Activated CD4-positive, alpha-beta T cell treated with anti-CD3 and anti-CD28 coated beads, Interleukin-2, amount 10 ng/mL, durations not matched to agents 24 days and 14 days (primary cell): ENCODE measurements around the gene SESTD1. TPM values are rescaled to one million over a fixed set of nuclear protein-coding genes. Genes with fewer than 3 reads are reported as not detected.
"Not testable (repeated sequence)": the region's sequence is repeated elsewhere in the genome, so short reads cannot be mapped to it uniquely, and the experiment has no call there.

Experiments used
- DNase-seq: peaks from one replicate; pipeline ENCODE4 v3.0.0; 2022
- H3K27ac Mint-ChIP-seq: one replicate; pipeline ENCODE4 v1.8.0; 2022; ENCODE audit warnings: mild to moderate bottlenecking, mixed read lengths
- H3K27me3 Mint-ChIP-seq: one replicate; pipeline ENCODE4 v1.8.0; 2022; ENCODE audit warnings: mixed read lengths
- H3K36me3 Mint-ChIP-seq: one replicate; pipeline ENCODE4 v1.8.0; 2022; ENCODE audit warnings: low read depth, mild to moderate bottlenecking, mixed read lengths
- H3K4me1 Mint-ChIP-seq: one replicate; pipeline ENCODE4 v1.8.0; 2021; ENCODE audit warnings: mixed read lengths
- H3K4me3 Mint-ChIP-seq: one replicate; pipeline ENCODE4 v1.8.0; 2022; ENCODE audit warnings: mild to moderate bottlenecking, moderate library complexity, mixed read lengths
- H3K9me3 Mint-ChIP-seq: one replicate; pipeline ENCODE4 v1.8.0; 2021; ENCODE audit warnings: mixed read lengths
- intact Hi-C: fragments of 100-400 bp; cut with micrococcal nuclease; formaldehyde crosslinking; loops from one replicate; pipeline ENCODE4 v1.15.1; 2023
- total RNA-seq: library from RNA; stranded (reverse); gene quantifications from 2 replicates; pipeline ENCODE4 v1.2.3, GENCODE V29; 2022

The SESTD1 gene
- total RNA-seq, 1 donor from 2014 or later, result 13.4 TPM

GRCh38 chr2:179081954-179082353, 182.7 kb downstream of the SESTD1 start:
- Mint-ChIP-seq H3K4me1 (peaks cover 3% of the 10 kb centered on the region), H3K27ac (no peak overlapping the region), H3K4me3 (no peak overlapping the region), H3K9me3 (peaks cover 28% of the 10 kb centered on the region), H3K27me3 (no peaks in the 10 kb centered on the region), H3K36me3 (peaks cover 3% of the 10 kb centered on the region)
- intact Hi-C loops, result no loop called here
- DNase-seq, result no peak

- Mint-ChIP-seq H3K4me3 (no peak overlapping the region), H3K4me1 (no peaks in the 10 kb centered on the region), H3K27ac (no peak overlapping the region), H3K36me3 (peaks cover 5% of the 10 kb centered on the region), H3K9me3 (peaks cover 27% of the 10 kb centered on the region), H3K27me3 (no peaks in the 10 kb centered on the region)
- no peak for DNase-seq
- intact Hi-C loops, result no loop called here
Measured at GRCh38 chr2:179072527-179072926, 192.1 kb downstream of the SESTD1 start.

- Mint-ChIP-seq H3K4me1 (no peaks in the 10 kb centered on the region), H3K9me3 (peaks cover 24% of the 10 kb centered on the region), H3K4me3 (no peak overlapping the region), H3K36me3 (peaks cover 2% of the 10 kb centered on the region), H3K27ac (no peak overlapping the region), H3K27me3 (no peaks in the 10 kb centered on the region)
- intact Hi-C loops, result no loop called here
- no peak for DNase-seq
Measured at GRCh38 chr2:179071810-179072355, 192.7 kb downstream of the SESTD1 start.

DNA sequence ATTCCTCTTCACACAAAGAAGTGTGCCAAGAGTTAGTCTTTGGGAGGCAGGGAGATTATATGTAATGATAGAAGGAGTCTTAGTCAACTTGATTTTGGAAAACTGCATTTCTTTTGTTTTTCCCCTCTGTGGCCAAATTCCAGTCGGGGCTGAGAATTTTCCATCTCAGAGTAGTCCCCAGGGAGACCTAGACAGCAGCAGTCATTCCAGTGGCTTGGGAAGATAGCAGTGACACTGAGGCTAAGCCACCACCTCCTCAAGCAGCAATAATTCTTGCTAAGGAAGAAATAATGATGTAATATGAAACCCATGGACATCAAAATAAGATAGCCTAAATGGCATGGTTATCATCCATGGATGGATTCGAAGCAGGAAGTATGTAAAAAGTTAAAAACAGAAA, 193.7 kb downstream of the SESTD1 start:
- peaks cover 21% of the 10 kb centered on the region for H3K9me3 Mint-ChIP-seq
- H3K27ac Mint-ChIP-seq, result no peak overlapping the region
- no peak for DNase-seq
- no peaks in the 10 kb centered on the region for H3K27me3 Mint-ChIP-seq
- H3K4me1 Mint-ChIP-seq, result no peaks in the 10 kb centered on the region
- H3K36me3 Mint-ChIP-seq, result no peaks in the 10 kb centered on the region
- intact Hi-C loops, result no loop called here
- H3K4me3 Mint-ChIP-seq, result no peak overlapping the region

DNA sequence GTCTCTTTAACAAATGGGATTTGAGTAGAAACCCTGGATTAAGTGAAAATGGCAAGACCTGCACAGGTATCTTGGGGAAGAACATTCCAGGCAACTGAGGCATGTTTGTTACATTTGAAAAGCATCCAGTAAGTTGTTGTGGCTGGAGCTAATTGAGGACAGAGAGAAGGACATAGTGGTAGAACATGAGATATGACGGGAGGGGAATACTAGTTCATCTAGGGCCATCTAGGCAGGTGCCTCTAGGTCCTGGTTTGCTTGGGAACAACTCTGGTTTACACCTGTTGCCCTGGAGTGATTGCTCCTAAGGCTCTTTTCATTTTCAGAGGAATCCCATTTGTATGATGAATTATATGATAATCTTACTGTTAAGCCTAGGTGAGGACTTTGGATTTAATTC, 194.9 kb downstream of the SESTD1 start:
- H3K4me3 Mint-ChIP-seq, result no peak overlapping the region
- no peaks in the 10 kb centered on the region for H3K4me1 Mint-ChIP-seq
- no peak for DNase-seq
- no peak overlapping the region for H3K27ac Mint-ChIP-seq
- no peaks in the 10 kb centered on the region for H3K27me3 Mint-ChIP-seq
- intact Hi-C loops, result no loop called here
- no peaks in the 10 kb centered on the region for H3K36me3 Mint-ChIP-seq
- peaks cover 21% of the 10 kb centered on the region for H3K9me3 Mint-ChIP-seq

- H3K9me3 Mint-ChIP-seq, result peaks cover 21% of the 10 kb centered on the region
- no peaks in the 10 kb centered on the region for H3K27me3 Mint-ChIP-seq
- H3K27ac Mint-ChIP-seq, result no peak overlapping the region
- H3K4me3 Mint-ChIP-seq, result no peak overlapping the region
- H3K36me3 Mint-ChIP-seq, result no peaks in the 10 kb centered on the region
- no peak for DNase-seq
- no peaks in the 10 kb centered on the region for H3K4me1 Mint-ChIP-seq
- intact Hi-C loops, result no loop called here
Measured at GRCh38 chr2:179068991-179069643, 195.5 kb downstream of the SESTD1 start.

GRCh38 chr2:179059026-179059700, 205.5 kb downstream of the SESTD1 start:
- H3K36me3 Mint-ChIP-seq, result no peaks in the 10 kb centered on the region

GRCh38 chr2:179057737-179058136, 206.9 kb downstream of the SESTD1 start:
- no peak overlapping the region for H3K4me3 Mint-ChIP-seq
- no peaks in the 10 kb centered on the region for H3K4me1 Mint-ChIP-seq
- H3K9me3 Mint-ChIP-seq, result peaks cover 6% of the 10 kb centered on the region
- H3K27ac Mint-ChIP-seq, result no peak overlapping the region
- H3K36me3 Mint-ChIP-seq, result no peaks in the 10 kb centered on the region
- intact Hi-C loops, result no loop called here
- no peak for DNase-seq
- no peaks in the 10 kb centered on the region for H3K27me3 Mint-ChIP-seq

More at GRCh38 chr2:179059026-179059700, 205.5 kb downstream of the SESTD1 start:
- no peak for DNase-seq
- H3K4me3 Mint-ChIP-seq, result no peak overlapping the region
- no peaks in the 10 kb centered on the region for H3K27me3 Mint-ChIP-seq
- intact Hi-C loops, result no loop called here
- peaks cover 6% of the 10 kb centered on the region for H3K9me3 Mint-ChIP-seq
- H3K4me1 Mint-ChIP-seq, result no peaks in the 10 kb centered on the region
- no peak overlapping the region for H3K27ac Mint-ChIP-seq

DNA sequence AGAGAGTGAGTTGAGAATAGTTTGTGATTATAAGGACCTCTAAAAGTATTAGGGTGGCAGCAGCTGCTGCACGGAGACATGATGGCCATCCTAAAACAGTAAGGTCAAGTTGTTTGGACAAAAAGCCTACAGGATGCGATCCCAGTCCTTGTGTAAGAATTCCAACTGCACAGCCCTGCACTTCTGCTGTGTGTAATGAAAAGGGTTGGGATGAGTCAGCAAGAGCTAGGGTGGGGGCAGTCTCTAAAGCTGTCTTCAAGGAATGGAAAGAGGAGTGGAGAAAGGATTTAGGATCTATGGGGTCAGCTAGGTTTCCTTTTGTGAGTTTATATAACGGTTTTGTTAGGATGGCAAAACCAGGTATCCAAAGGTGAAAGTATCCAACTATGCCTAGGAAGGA, 211.1 kb downstream of the SESTD1 start:
- H3K27me3 Mint-ChIP-seq, H3K9me3 Mint-ChIP-seq, intact Hi-C loops, H3K36me3 Mint-ChIP-seq, H3K4me3 Mint-ChIP-seq, H3K27ac Mint-ChIP-seq, DNase-seq: not testable (repeated sequence)
- H3K4me1 Mint-ChIP-seq, result peaks cover 15% of the 10 kb centered on the region

Other genes starting within 250 kb of the SESTD1 start
- gene CCDC141, start 214.7 kb downstream of the SESTD1 start, total RNA-seq, result 2.1 and 2.5 TPM in 2 replicates